ENCODE data around the gene UBE2D2.

GRCh38 chr5:139648205-139649081 lies 87.3 kb downstream of the UBE2D2 start, which contains the start of gene CXXC5:
- TF ChIP-seq POLR2A (IDR thresholded peaks at IDR 0.05) (peak in 3 of 4 donors; percentile 32 to 83 (median 61)), CTCF (IDR thresholded peaks at IDR 0.05) (peak in 2 of 6 experiments; percentile 6)

Data from upper lobe of left lung (tissue), 4 donors.